Muscle layer of colon (tissue), 2 donors: Measurements from ENCODE around the gene DNAH12.

Source experiments
- H3K27ac ChIP-seq: one replicate; pipeline ENCODE4 v1.7.0; 2013; ENCODE audit warnings: low read depth, mild to moderate bottlenecking, low read length, moderate library complexity
- H3K27me3 ChIP-seq, 2 donors: one replicate each; pipeline ENCODE4 v1.7.0; 2013; ENCODE audit warnings: low read length in 2 of 2, mild to moderate bottlenecking in 2 of 2; ENCODE audit not compliant: insufficient read depth in 2 of 2, control insufficient read depth in 1 of 2
- H3K36me3 ChIP-seq: one replicate; pipeline ENCODE4 v1.7.0; 2013; ENCODE audit warnings: mild to moderate bottlenecking, low read length; ENCODE audit not compliant: insufficient read depth
- H3K4me1 ChIP-seq: one replicate; pipeline ENCODE4 v1.7.0; 2013; ENCODE audit warnings: mild to moderate bottlenecking, low read length; ENCODE audit not compliant: insufficient read depth
- H3K4me3 ChIP-seq, 2 donors: one replicate each; pipeline ENCODE4 v1.7.0; 2013; ENCODE audit warnings: low read length in 2 of 2, low read depth in 1 of 2, mild to moderate bottlenecking in 1 of 2, moderate library complexity in 1 of 2
- H3K9ac ChIP-seq: one replicate; pipeline ENCODE4 v1.7.0; 2013; ENCODE audit warnings: low read length
- H3K9me3 ChIP-seq: one replicate; pipeline ENCODE4 v1.7.0; 2013; ENCODE audit warnings: mild to moderate bottlenecking, low read length
- donor health status: abdominal sarcoma.
- donor health status: Adenocarcinoma of cecum.

DNAH12 gene

GRCh38 chr3:57257678-57258077 lies 286.5 kb downstream of the DNAH12 start:
- Histone ChIP-seq H3K4me1 (no peaks in the 10 kb centered on the region), H3K4me3 (no peak overlapping the region), H3K27ac (no peak overlapping the region), H3K9me3 (no peaks in the 10 kb centered on the region), H3K27me3 (no peaks in the 10 kb centered on the region), H3K9ac (no peak overlapping the region), H3K36me3 (peaks cover 50% of the 10 kb centered on the region)

- no peak overlapping the region for H3K9ac ChIP-seq
- no peaks in the 10 kb centered on the region for H3K9me3 ChIP-seq
- no peak overlapping the region for H3K27ac ChIP-seq
- H3K36me3 ChIP-seq: peaks cover 56% of the 10 kb centered on the region
- H3K4me1 ChIP-seq: no peaks in the 10 kb centered on the region
- no peak overlapping the region for H3K4me3 ChIP-seq
- H3K27me3 ChIP-seq: no peaks in the 10 kb centered on the region
Measured at GRCh38 chr3:57256844-57257243, 287.3 kb downstream of the DNAH12 start.

- no peak overlapping the region for H3K27ac ChIP-seq
- peaks cover 46% of the 10 kb centered on the region for H3K36me3 ChIP-seq
- no peaks in the 10 kb centered on the region for H3K9me3 ChIP-seq
- no peaks in the 10 kb centered on the region for H3K27me3 ChIP-seq
- no peaks in the 10 kb centered on the region for H3K4me1 ChIP-seq
- H3K9ac ChIP-seq: no peak overlapping the region
- H3K4me3 ChIP-seq: no peak overlapping the region
Measured at GRCh38 chr3:57252404-57252803, 291.7 kb downstream of the DNAH12 start.

GRCh38 chr3:57244946-57245345 lies 299.2 kb downstream of the DNAH12 start:
- H3K4me3 ChIP-seq: no peak overlapping the region
- H3K4me1 ChIP-seq: no peaks in the 10 kb centered on the region
- H3K9ac ChIP-seq: no peak overlapping the region
- H3K27me3 ChIP-seq: no peaks in the 10 kb centered on the region
- no peak overlapping the region for H3K27ac ChIP-seq
- no peaks in the 10 kb centered on the region for H3K9me3 ChIP-seq
- peaks cover 70% of the 10 kb centered on the region for H3K36me3 ChIP-seq
